CD4-positive, alpha-beta T cell treated with Interleukin-21 for 1 hour (primary cell): Measurements from ENCODE around the gene DERA.
"Not testable (repeated sequence)": the region's sequence is repeated elsewhere in the genome, so short reads cannot be mapped to it uniquely, and the experiment has no call there.

ENCODE experiments used
- DNase-seq: peaks from one replicate; pipeline ENCODE4 v3.0.0-alpha.2; 2020

DERA gene

DNA sequence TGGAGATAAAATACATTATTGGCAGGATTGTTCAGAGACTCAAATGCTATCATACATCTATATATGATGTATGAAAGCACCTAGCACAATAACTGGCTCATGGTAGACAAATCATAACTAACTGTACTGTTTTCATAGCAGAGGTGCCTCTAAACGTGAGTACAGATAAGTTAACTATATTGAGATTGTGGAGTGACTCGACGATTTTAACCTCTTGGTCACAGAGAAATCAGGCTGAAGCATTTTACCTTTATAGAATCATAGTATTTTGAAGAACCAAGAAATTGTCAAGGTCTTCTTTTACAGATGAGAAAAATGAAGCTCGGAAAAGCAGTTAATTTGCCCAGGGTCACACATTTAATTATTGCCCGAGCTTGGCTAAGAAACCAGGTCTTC, 666 bp upstream of the DERA start:
- DNase-seq: no peak

DNA sequence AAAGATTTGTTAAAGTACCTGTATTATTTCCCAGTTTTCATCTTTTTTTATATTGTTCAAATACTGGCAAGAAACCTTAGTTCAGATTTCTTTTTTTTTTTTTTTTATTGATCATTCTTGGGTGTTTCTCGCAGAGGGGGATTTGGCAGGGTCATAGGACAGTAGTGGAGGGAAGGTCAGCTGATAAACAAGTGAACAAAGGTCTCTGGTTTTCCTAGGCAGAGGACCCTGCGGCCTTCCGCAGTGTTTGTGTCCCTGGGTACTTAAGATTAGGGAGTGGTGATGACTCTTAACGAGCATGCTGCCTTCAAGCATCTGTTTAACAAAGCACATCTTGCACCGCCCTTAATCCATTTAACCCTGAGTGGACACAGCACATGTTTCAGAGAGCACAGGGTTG, 799 bp downstream of the DERA start:
- not testable (repeated sequence) for DNase-seq

DNA sequence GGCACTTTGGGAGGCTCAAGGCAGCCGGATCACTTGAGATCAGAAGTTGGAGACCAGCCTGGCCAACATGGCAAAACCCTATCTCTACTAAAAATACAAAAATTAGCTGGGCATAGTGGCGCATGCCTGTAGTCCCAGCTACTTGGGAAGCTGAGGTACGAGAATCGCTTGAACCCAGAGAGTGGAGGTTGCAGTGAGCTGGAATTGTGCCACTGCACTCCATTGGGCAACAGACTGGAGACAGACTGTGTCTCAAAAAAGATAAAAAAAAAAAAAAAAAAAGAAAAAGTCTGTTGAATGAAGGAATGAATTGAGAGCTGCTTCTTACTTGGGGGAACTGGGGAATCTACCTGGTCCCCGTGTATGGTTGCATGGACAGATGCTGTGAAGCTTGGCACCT, 3.0 kb downstream of the DERA start:
- DNase-seq: not testable (repeated sequence)

DNA sequence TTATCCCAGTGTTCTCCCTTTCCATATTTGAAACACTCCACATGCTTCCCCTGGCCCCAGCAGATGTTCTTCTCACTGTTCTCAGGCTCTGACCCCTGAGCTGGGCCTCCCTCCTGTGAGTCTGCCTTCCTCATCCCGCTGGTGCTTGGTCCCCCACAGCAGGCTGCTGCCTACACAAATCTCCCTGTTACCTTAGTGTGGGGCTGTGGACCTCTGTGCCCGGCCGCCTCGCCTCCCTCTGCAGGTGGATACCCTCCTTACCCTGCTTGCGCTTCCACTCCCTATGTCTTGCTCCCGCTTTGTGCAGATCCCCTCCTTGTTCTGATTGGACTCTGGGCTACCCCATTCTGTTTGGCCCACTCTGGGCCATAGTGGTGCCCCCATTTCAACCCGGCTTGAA, 6.9 kb downstream of the DERA start:
- DNase-seq: no peak

DNA sequence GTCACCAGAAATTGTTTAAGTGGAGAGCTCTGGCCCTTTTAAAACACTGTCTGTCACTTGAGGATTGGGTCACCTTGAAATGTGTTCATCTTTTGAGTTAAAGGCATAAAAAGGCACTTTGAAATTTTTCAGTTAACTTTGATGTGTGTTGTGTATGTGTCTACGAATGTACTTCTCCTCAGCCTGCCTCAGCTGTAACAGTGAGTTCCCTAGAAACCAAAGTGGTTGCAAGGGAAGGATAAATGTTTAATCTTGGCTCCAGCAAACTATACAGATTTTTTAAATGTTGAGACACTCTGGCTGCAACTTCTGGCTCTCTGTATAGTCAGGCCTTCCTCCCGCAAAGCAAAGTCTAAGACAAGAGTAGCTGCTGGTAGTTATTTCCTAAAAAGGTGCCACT, 8.3 kb downstream of the DERA start:
- no peak for DNase-seq

DNA sequence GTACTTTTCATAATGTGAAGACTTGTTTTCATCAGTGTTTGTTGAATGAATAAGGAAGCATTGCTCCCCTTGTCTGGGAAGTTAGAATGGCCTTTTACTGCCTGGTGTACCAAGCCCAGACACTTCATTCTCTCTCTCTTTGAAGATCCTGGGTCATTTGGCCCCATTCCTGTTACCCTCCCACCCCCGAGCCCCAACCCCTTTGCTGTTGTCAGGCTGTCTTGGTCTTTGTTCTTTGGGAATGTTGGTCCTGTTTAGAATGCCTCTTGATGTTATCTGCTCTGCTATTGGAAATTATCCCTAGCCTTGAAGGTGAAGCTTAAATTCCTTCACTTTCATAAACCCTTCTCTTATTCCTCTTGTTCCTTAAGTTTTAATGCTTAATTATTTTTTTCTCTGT, 13.8 kb downstream of the DERA start:
- DNase-seq: no peak

DNA sequence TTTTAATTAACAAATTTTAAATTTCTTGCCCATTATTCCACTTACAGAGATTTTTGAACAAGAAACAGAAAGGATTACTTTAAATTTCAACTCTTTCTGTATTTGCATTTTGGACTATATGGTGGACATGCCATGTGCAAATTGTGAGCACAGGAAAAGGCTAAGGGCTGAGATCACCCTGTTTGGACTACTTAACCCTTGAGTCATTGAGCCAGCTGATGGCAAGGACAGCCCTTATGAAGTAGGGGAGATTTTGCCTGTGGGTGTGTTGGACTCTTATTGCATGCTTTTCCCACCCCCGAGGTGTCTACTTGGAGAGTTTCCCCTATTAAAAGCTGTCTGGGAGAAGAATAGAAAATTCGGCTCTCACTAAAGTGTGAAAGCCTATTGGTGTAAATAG, 17.2 kb downstream of the DERA start:
- DNase-seq: no peak

DNA sequence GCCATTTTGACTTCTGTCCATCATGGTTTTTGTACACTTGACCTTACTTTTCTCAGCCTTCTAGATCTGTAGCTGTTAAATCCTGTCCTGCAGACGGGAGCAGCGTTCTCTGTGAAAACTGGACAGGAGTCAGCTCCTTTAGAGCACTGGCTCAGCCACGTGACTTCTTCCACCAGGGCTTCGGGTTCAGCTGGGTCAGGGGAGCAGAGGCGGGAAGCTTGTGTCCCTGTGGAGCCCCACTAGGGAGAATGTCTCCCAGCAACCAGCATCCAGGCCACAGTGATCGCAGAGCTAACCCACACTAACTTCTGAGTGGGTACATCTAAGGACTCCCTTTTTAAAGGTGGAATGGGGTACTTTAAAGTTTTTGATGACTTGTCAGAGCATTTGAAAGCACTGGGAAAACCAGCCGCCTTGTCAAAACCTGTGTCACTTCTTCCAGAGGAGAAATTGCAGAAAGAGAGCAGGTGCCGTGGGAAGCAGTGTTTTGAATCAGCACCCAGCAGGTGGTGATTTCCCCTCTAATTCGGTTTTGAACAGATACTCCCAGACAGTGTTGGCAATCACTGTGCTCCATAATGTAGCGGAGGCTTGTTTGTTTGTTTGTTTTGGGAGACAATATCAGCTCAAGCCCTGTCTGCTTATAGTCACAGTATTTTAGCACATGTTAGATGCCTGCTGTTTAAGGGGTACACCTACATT, 17.9 kb downstream of the DERA start:
- DNase-seq: no peak

DNA sequence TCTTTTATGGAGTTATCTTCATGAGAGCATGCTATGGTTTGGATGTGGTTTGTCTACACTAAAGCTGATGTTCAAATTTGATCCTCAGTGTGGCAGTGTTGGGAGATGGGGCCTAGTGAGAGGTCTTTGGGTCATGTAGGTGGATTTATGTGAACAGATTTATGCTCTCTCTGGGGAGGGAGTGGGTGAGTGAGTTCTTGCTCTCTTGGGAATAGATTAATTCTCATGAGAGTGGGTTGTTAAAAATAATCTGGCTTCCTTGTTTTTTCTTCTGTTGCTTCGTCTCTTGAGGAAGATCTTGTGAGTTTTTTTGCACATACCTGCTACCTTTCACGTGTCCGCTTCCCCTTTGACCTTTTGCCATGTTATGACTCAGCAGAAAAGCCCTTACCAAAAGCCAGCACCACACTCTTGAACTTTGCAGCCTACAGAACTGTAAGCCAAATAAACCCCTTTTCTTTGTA, 20.5 kb downstream of the DERA start:
- no peak for DNase-seq

DNA sequence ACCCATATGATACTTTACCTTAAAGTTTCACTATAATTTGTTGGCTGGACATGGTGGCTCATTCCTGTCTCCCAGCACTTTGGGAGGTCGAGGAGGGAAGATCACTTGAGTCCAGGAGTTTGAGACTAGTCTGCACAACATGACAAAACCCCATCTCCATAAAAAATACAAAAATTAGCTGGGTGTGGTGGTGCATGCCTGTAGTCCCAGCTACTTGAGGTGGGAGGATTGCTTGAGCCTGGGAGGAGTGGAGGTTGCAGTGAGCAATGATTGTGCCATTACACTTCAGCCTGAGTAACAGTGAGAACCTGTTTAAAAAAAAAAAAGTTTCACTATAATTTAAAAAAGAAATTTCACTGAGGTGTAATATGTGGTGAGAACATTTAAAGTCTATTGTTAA, 21.2 kb downstream of the DERA start:
- no peak for DNase-seq

DNA sequence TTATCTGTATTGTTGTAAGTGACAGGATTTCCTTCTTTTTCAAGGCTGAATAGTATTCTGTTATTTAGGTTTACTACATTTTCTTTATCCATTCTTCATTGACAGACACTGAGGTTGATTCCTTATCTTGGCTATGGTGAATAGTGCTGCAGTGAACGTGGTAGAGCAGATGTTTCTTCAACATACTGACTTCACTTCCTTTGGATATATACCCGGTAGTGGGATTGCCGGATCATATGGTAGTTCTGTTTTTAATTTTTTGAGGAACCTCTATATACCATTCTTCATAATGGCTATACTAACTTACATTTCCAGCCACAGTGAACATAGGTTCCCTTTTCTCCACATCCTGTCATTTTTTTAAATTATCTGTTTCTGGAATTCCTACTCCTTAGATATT, 21.8 kb downstream of the DERA start:
- no peak for DNase-seq

DNA sequence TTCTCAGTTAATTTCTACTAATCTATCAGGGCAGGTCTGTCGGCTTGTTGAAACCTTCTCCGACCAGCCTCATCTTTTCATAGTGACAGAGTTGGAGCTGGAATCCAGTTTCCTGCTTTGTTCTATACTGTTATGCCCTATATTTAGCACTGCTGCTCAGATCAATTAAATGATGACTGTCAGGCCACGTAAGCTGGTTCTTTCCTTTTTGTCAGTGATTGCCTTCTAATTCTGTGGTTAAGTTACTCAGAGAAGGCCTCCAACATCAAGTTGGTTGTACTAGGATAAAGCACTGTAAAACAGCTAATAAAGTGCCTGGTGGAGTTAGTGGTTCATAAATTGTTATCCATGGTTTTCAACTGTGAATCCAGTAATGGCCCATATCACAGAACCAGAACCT, 22.6 kb downstream of the DERA start:
- no peak for DNase-seq

DNA sequence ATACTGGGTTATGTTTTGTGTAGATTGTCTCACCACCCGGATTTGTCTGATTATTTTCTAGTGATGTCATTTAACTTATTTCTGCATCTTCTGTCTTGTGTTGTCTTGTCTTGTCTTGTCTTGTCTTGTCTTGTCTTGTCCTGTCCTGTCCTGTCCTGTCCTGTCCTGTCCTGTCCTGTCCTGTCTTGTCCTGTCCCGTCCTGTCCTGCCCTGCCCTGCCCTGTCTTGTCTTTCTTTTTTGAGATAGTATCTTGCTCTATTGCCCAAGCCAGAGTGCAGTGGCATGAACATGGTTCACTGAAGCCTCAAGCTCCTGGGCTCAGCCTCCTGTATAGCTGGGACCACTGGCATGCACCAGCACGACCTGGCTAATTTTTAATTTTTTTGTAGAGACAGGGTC, 25.6 kb downstream of the DERA start:
- no peak for DNase-seq

DNA sequence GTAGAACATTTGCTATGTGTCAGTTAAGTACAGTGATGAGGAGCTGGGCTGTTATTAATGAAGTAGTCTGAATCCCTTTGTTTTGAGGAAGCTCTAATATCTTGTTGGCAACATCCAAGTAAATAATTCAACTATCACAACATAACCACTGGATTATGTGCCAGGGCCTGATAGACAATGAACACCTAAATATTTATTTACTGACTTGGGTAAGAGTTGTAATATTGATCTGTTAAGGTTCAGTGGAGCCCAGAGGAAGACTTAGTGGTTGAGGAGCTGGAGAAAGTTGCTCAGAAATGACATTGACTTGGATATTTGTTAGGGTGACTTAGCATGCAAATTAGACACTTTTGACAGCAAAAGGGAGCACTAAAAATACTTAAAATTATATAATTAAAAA, 26.8 kb downstream of the DERA start:
- no peak for DNase-seq

DNA sequence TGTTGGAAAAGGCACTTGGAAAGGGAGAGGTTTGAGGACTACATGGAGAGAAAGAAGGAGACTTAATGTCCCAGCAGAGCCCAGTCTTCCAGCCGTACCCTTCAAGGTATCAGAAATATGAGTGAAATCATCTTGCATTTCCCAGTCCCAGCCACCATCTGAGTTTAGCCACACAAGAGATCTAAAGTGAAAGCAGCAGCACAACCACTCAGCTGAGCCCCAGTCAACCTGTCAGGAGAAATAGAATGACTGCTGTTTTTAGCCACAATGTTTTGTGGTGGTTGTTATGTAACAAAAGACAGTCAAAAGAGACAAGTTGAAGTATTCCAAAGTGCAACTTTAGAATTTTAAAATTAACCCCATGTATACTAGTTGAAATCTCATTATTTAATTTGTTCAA, 28.0 kb downstream of the DERA start:
- DNase-seq: no peak

DNA sequence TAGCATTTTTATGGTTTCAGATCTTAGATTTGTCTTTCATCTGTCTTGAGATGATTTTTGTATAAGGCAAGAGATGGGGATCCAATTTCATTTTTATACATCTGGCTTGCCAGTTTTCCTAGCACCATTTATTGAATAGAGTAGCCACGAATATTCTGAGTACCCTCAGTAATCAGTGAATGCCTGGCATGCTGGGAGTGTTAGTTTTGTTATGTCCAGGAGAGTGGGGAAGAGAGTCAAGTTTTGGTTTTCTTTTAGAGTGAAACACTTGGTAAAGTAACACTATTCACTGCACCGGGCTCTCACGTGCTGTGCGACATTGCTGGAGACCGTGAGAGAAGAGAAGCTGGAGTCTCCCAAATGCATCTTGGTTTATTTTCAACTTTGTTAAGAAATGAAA, 31.3 kb downstream of the DERA start:
- no peak for DNase-seq

DNA sequence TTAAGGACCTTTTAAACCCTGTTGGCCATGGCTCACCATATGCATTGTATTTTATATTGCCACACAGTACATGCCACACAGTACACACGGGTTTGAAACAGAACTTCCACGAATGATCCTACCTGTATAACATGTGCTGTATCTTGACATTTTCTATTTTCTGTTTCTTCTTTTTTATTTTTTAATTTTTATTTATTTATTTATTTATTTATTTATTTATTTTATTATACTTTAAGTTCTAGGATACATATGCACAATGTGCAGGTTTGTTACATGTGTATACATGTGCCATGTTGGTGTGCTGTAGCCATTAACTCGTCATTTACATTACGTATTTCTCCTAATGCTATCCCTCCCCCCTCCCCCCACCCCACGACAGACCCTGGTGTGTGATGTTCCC, 32.4 kb downstream of the DERA start:
- not testable (repeated sequence) for DNase-seq

DNA sequence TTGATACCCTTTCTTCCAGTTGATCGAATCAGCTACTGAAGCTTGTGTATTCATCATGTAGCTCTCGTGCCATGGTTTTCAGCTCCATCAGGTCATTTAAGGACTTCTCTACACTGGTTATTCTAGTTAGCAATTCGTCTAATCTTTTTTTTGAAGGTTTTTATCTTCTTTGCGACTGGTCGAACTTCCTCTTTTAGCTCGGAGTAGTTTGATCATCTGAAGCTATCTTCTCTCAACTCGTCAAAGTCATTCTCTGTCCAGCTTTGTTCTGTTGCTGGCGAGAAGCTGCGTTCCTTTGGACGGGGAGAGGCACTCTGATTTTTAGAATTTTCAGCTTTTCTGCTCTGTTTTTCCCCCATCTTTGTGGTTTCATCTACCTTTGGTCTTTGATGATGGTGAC, 37.3 kb downstream of the DERA start:
- DNase-seq: not testable (repeated sequence)

DNA sequence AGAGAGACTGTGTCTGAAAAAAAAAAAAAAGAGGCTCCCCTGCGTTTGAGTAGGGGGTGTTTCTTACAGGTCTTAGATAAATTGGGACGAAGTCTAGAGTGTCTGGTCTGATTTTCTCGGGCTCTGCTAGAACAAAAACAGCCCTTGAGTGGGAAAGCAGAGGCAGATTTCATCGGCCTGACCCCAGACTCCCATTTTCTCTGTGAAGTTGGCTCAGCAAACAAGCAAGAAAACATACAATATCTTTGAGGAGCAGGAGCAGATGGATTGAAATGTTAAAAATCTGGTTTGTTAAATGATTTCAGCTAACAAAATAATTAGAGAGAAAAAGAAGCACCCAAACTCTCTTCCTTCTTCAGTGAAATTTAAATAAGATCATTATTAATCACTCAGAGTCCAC, 44.1 kb downstream of the DERA start:
- DNase-seq: no peak

DNA sequence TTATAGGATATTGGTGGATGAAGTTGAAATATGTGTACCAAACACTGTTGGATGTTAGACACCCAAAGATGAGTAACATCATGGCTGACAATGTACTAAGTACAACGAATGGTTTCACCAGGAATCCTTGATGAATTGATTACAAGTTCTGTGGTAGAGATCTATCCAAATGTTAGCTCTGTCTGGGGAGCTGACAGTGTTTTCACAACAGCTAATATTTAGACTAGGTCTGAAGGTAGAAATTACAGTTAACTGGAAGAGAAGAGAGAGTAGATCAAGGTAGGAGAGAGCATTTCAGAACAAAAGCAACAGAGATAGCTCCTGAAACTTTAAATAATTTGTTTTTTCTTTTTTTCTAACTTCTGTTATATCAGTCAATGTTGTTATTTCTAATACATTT, 44.9 kb downstream of the DERA start:
- DNase-seq: no peak

DNA sequence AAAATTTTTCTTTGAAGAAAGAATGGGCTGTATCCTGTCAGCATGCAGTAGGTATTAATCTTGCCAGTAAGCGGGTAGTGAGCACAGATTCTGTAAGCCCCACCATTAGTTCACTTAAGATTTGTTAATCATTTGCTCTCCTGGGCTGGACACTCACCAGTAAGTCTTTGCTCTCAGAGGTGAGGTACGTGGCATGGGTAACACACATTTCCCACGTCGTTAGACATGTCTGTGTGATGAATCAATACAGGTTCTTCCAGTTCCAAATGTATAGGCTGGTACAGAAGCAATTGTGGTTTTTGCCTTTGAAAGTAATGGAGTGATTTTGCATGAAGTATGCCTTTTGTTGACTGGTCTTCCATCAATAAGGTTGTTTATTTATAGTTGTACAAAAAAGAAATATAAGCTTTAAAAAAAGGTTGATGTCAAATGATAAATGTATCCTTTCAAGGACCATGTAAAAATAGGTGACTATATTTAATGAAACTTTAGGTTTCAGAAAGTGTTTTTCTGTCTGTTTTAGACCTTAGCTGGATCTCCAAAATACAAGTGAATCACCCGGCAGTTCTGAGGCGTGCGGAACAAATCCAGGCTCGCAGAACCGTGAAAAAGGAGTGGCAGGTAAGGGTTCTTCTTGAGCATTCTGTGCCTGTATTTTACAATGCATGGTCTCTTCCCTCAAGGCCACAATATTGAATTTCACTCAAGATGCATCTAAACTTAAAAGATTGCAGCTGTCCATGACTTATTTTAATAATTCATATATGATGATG, 45.5 kb downstream of the DERA start:
- DNase-seq: no peak

DNA sequence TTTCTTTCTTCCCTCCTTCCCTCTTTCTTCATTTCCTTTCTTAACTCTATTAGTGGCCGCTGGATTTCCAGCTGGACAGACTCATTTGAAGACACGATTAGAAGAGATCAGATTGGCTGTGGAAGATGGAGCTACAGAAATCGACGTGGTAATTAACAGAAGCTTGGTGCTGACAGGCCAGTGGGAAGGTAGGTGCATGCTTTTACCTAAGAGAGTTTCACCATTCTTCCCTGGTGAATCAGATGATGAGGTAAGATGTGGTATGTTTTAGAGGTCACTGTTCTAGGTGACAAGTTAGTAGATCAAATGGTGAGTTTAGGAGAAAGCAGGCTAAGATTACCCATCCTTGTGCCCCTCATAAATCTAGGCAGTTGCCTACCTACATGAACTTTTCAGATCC, 51.6 kb downstream of the DERA start:
- DNase-seq: no peak

DNA sequence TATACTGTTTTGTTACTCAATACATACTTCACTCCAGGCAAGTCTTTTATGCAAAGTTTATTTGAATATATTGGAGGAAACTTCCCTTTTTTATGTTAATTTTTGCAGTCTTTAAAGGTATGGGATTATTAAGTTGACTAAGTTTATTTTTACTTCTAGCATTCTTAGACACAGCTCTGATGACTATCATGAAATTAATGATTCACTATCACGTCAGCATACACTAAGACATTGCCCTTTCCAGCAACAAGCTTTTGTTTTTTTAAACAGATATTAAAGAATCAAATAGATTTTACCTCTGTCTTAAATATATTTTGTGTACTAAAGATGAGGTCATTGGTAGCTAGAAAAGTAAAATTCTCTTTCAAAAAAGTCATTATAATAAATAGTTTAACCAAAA, 52.1 kb downstream of the DERA start:
- DNase-seq: no peak

DNA sequence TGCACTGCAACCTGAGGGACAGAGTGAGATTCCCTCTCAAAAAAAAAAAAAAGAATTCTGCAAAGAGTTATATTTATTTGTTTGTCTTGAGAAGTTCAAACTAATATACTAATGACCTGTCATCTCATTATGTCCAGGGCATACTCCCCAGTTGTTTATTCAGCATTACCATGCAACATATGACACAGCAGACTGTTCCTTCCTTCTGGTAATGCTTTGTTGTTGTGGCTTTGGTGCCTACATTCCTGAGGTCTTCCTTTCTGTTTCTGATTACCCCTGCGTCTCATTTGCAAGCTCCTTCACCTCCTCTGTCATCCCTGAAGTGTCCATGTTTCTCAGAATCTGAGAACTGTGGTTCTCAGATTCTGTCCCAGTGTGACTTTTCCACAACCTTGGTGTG, 55.3 kb downstream of the DERA start:
- no peak for DNase-seq

DNA sequence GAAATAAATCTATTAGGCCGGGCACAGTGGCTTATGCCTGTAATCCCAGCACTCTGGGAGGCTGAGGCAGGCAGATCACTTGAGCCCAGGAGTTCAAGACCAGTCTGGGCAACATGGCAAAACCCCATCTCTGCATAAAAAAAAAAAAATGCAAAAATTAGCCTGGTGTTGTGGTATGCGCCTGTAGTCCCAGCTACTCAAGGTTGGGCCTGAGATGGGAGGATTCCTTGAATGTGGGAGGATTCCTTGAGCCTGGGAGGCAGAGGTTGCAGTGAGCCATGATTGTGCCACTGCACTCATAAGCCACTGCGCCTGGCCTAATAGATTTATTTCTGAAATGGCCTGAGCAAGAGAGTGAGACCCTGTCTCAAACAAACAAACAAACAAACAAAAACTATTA, 55.9 kb downstream of the DERA start:
- not testable (repeated sequence) for DNase-seq
